Neural cell (in vitro differentiated cells): ENCODE data around the gene PRTFDC1. TPM values are rescaled to one million over a fixed set of nuclear protein-coding genes. Genes with fewer than 3 reads are reported as not detected.

Source experiments
- H2AFZ ChIP-seq: fragments of 200-600, 300-800 bp; sonication (generic), shearing (Covaris generic); 2 replicates; pipeline ENCODE4 v1.6.0; 2014; ENCODE audit warnings: low read depth, mild to moderate bottlenecking, antibody characterized with exemption, low read length, moderate library complexity
- H3F3A ChIP-seq: fragments of 200-600 bp; shearing (Covaris generic); 2 replicates; pipeline ENCODE4 v1.6.1; 2016; ENCODE audit warnings: mild to moderate bottlenecking, moderate library complexity, mixed read lengths, antibody characterized with exemption, low read length; ENCODE audit not compliant: insufficient read depth, poor library complexity, severe bottlenecking
- H3K27ac ChIP-seq: fragments of 200-600, 300-800 bp; sonication (generic), shearing (Covaris generic); 2 replicates; pipeline ENCODE4 v1.5.1; 2014; ENCODE audit warnings: mild to moderate bottlenecking, low read length, moderate library complexity
- H3K27me3 ChIP-seq: fragments of 300-800, 200-600 bp; sonication (generic), shearing (Covaris generic); 2 replicates; pipeline ENCODE4 v1.6.0; 2014; ENCODE audit warnings: mild to moderate bottlenecking, low read depth, low read length, moderate library complexity; ENCODE audit not compliant: insufficient read depth
- H3K36me3 ChIP-seq: fragments of 300-800, 200-600 bp; sonication (generic), shearing (Covaris generic); 2 replicates; pipeline ENCODE4 v1.5.1; 2014; ENCODE audit warnings: mild to moderate bottlenecking, antibody characterized with exemption, low read length, moderate library complexity; ENCODE audit not compliant: insufficient read depth
- H3K4me2 ChIP-seq: fragments of 300-800, 200-600 bp; sonication (generic), shearing (Covaris generic); 2 replicates; pipeline ENCODE4 v1.6.0; 2014; ENCODE audit warnings: mild to moderate bottlenecking, low read length
- H3K4me3 ChIP-seq: fragments of 300-800, 200-600 bp; sonication (generic), shearing (Covaris generic); 2 replicates; pipeline ENCODE4 v1.5.1; 2014; ENCODE audit warnings: mild to moderate bottlenecking, low read length, moderate library complexity
- H3K79me2 ChIP-seq: fragments of 200-600 bp; shearing (Covaris generic); replicated peaks from 2 replicates; pipeline ENCODE4 v1.6.0; 2014; ENCODE audit warnings: mild to moderate bottlenecking, low read length, moderate library complexity; ENCODE audit not compliant: insufficient read depth
- H3K9ac ChIP-seq: fragments of 300-800, 200-600 bp; sonication (generic), shearing (Covaris generic); 2 replicates; pipeline ENCODE4 v1.6.1; 2016; ENCODE audit warnings: mild to moderate bottlenecking, low read length, mixed read lengths
- H3K9me2 ChIP-seq: fragments of 200-600 bp; shearing (Covaris generic); 2 replicates; pipeline ENCODE4 v1.6.1; 2016; ENCODE audit warnings: mild to moderate bottlenecking, low read length, mixed read lengths; ENCODE audit not compliant: insufficient read depth
- H3K9me3 ChIP-seq: fragments of 200-600, 300-800 bp; sonication (generic), shearing (Covaris generic); 2 replicates; pipeline ENCODE4 v1.6.1; 2016; ENCODE audit warnings: mild to moderate bottlenecking, mixed run types, low read length, moderate library complexity, mixed read lengths
- H4K20me1 ChIP-seq: fragments of 200-600 bp; shearing (Covaris generic); 2 replicates; pipeline ENCODE4 v1.6.1; 2016; ENCODE audit warnings: mild to moderate bottlenecking, mixed run types; ENCODE audit not compliant: insufficient read depth
- CTCF ChIP-seq: fragments of 450-650 bp; IDR thresholded peaks from 2 replicates; pipeline ENCODE4 v1.5.1; 2014; ENCODE audit warnings: antibody characterized with exemption, mild to moderate bottlenecking, moderate library complexity; ENCODE audit not compliant: poor library complexity, severe bottlenecking
- EP300 ChIP-seq: fragments of 450-650 bp; conservative IDR thresholded peaks from 2 replicates; pipeline ENCODE4 v1.6.1; 2014; ENCODE audit warnings: antibody characterized with exemption, mild to moderate bottlenecking, moderate library complexity; ENCODE audit not compliant: poor library complexity, severe bottlenecking
- EZH2 ChIP-seq: fragments of 200-600, 300-800 bp; shearing (Covaris generic), sonication (generic); IDR thresholded peaks from 2 replicates; pipeline ENCODE4 v1.6.1; 2014; ENCODE audit warnings: antibody characterized with exemption, low read length, borderline replicate concordance, mild to moderate bottlenecking; ENCODE audit not compliant: insufficient read depth, poor library complexity, severe bottlenecking
- MXI1 ChIP-seq: fragments of 450-650 bp; conservative IDR thresholded peaks from 2 replicates; pipeline ENCODE4 v1.6.1; 2014; ENCODE audit warnings: antibody characterized with exemption, mild to moderate bottlenecking; ENCODE audit not compliant: poor library complexity, severe bottlenecking
- POLR2AphosphoS5 ChIP-seq: IDR thresholded peaks from 2 replicates; pipeline ENCODE4 v1.6.1; 2012
- RAD21 ChIP-seq: fragments of 450-650 bp; conservative IDR thresholded peaks from 2 replicates; pipeline ENCODE4 v1.6.1; 2014; ENCODE audit warnings: antibody characterized with exemption, mild to moderate bottlenecking, moderate library complexity
- REST ChIP-seq: IDR thresholded peaks from 2 replicates; pipeline ENCODE4 v1.6.1; 2012; ENCODE audit warnings: borderline replicate concordance
- SMC3 ChIP-seq: fragments of 450-650 bp; conservative IDR thresholded peaks from 2 replicates; pipeline ENCODE4 v1.6.1; 2014; ENCODE audit warnings: antibody characterized with exemption, mild to moderate bottlenecking, moderate library complexity; ENCODE audit not compliant: poor library complexity
- TAF1 ChIP-seq: IDR thresholded peaks from 2 replicates; pipeline ENCODE4 v1.6.1; 2012; ENCODE audit warnings: low read depth
- polyA plus RNA-seq: library from polyadenylated mRNA; depleted of rRNA; stranded (reverse); fragments of >200 nt; gene quantifications from 2 replicates; pipeline ENCODE4 v1.2.3, GENCODE V29; 2014

Gene PRTFDC1
- polyA plus RNA-seq, 1 donor from 2014 or later: 3.4 TPM

DNA sequence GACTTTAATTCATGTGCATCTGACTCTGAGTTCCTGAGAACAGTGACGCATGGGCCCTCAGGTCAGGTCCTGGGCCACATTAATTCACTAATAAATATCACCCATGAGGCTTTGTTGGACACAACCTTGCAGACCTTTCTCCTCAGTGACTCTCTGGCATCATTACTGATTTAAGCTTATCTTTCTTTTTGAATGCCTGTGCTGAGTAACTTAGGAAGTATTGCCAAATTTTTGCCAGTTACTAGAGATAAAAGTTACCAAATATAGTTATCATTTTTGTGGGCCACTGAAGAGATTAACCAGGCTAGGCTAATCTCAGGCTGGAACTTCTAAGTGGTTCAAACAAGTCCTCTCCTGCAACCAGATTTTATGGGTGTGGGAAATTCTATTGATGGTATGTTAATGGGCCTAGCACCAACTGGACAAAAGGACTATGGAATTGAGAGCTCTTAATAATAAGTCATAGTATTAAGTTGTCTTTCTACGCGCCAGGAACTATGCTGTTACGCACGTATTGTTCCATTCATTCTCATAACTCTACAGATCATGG is 28.8 kb upstream of the PRTFDC1 start:
- Histone ChIP-seq H3K4me2 (no peak overlapping the region), H3F3A (no peaks in the 10 kb centered on the region), H3K79me2 (no peaks in the 10 kb centered on the region), H3K36me3 (no peaks in the 10 kb centered on the region), H3K27ac (no peak overlapping the region), H2AFZ (no peak overlapping the region), H4K20me1 (no peaks in the 10 kb centered on the region), H3K9ac (no peak overlapping the region), H3K27me3 (no peaks in the 10 kb centered on the region), H3K9me3 (no peaks in the 10 kb centered on the region), H3K4me3 (no peak overlapping the region), H3K9me2 (no peaks in the 10 kb centered on the region)
- TF ChIP-seq POLR2AphosphoS5 (no peak), CTCF (no peak), RAD21 (no peak), REST (no peak), EP300 (no peak), MXI1 (no peak), EZH2 (no peak)

DNA sequence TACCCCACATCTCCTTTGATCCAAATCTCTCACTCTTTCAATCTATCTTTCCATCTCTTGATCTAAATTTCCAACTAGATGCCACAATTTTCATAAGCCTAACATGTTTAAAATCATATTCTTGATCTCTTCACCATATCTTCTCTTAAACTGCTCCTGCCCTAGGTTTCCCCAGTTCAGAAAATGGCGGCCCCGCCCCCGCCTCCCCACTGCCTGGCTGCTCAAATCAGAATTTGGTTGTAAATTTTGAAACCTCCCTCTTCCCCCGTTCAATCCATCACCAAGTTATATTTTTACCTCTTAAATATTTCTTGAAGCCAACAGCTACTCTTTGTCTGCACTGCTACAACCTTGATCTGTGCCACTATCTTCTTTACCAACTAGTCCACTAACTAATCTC is 27.3 kb upstream of the PRTFDC1 start:
- no peaks in the 10 kb centered on the region for H3K36me3 ChIP-seq

More for the DNA sequence above, 27.3 kb upstream of the PRTFDC1 start:
- H2AFZ ChIP-seq: no peak overlapping the region
- H3K4me2 ChIP-seq: no peak overlapping the region
- no peaks in the 10 kb centered on the region for H3K79me2 ChIP-seq
- H3K9me3 ChIP-seq: no peaks in the 10 kb centered on the region
- H4K20me1 ChIP-seq: no peaks in the 10 kb centered on the region
- no peaks in the 10 kb centered on the region for H3K27me3 ChIP-seq
- no peaks in the 10 kb centered on the region for H3K9me2 ChIP-seq
- H3F3A ChIP-seq: no peaks in the 10 kb centered on the region
- TF ChIP-seq SMC3: no peak
- TF ChIP-seq RAD21: no peak
- no peak for TF ChIP-seq EP300
- no peak for TF ChIP-seq EZH2
- no peak for TF ChIP-seq CTCF
- no peak for TF ChIP-seq MXI1
- no peak for TF ChIP-seq POLR2AphosphoS5
- TF ChIP-seq REST: no peak
- no peak for TF ChIP-seq TAF1
- no peak overlapping the region for H3K4me3 ChIP-seq
- H3K27ac ChIP-seq: no peak overlapping the region
- no peak overlapping the region for H3K9ac ChIP-seq
